GM23338 (cell line): ENCODE results near the gene GPI. TPM values are rescaled to one million over a fixed set of nuclear protein-coding genes. Genes with fewer than 3 reads are reported as not detected.
A peak's percentile ranks its signal among the peaks of the same experiment; 100 is the strongest.

Experiments
- ATAC-seq: fragments of 200-7000 bp; cut with Tn5 transposase; 3 replicates; pipeline ENCODE4 v1.9.1; 2020
- DNase-seq: peaks from one replicate; pipeline ENCODE4 v3.0.0-alpha.2; 2015; ENCODE audit warnings: low spot score
- H2AFZ ChIP-seq: fragments of 200-600 bp; sonication (generic); 2 replicates; pipeline ENCODE4 v1.8.0; 2016; ENCODE audit warnings: antibody characterized with exemption, mild to moderate bottlenecking, moderate library complexity
- H3F3A ChIP-seq: fragments of 200-600 bp; sonication (generic); replicated peaks from 2 replicates; pipeline ENCODE4 v1.8.0; 2017; ENCODE audit warnings: antibody characterized with exemption, mixed run types, low read depth
- H3K27ac ChIP-seq: fragments of 200-600 bp; sonication (generic); 2 replicates; pipeline ENCODE4 v1.6.1; 2016; ENCODE audit warnings: low read depth
- H3K27me3 ChIP-seq: fragments of 200-600 bp; sonication (generic); 2 replicates; pipeline ENCODE4 v1.8.0; 2016; ENCODE audit warnings: mild to moderate bottlenecking, mixed run types, moderate library complexity; ENCODE audit not compliant: insufficient read depth
- H3K36me3 ChIP-seq: fragments of 200-600 bp; sonication (generic); 2 replicates; pipeline ENCODE4 v1.8.0; 2016; ENCODE audit warnings: mild to moderate bottlenecking; ENCODE audit not compliant: insufficient read depth
- H3K4me1 ChIP-seq: fragments of 200-600 bp; sonication (generic); 2 replicates; pipeline ENCODE4 v1.8.0; 2016; ENCODE audit warnings: mild to moderate bottlenecking, moderate library complexity; ENCODE audit not compliant: insufficient read depth
- H3K4me2 ChIP-seq: fragments of 200-600 bp; sonication (generic); 2 replicates; pipeline ENCODE4 v1.7.1; 2017; ENCODE audit warnings: mixed run types
- H3K4me3 ChIP-seq: fragments of 200-600 bp; sonication (generic); 2 replicates; pipeline ENCODE4 v1.6.1; 2016; ENCODE audit warnings: mixed run types
- H3K79me2 ChIP-seq: fragments of 200-600 bp; sonication (generic); replicated peaks from 2 replicates; pipeline ENCODE4 v1.8.0; 2017; ENCODE audit warnings: mild to moderate bottlenecking; ENCODE audit not compliant: insufficient read depth
- H3K9me2 ChIP-seq: fragments of 200-600 bp; sonication (generic); 2 replicates; pipeline ENCODE4 v1.8.0; 2017; ENCODE audit not compliant: insufficient read depth
- H4K20me1 ChIP-seq: fragments of 200-600 bp; sonication (generic); replicated peaks from 2 replicates; pipeline ENCODE4 v1.8.0; 2017; ENCODE audit warnings: mild to moderate bottlenecking; ENCODE audit not compliant: insufficient read depth
- H3K27ac Mint-ChIP-seq: 2 replicates; pipeline ENCODE4 v1.8.0; 2020; ENCODE audit warnings: inconsistent platforms, mild to moderate bottlenecking, moderate library complexity, mixed read lengths
- H3K27me3 Mint-ChIP-seq: 3 replicates; pipeline ENCODE4 v1.8.0; 2022; ENCODE audit warnings: low read depth, mild to moderate bottlenecking, moderate library complexity, mixed read lengths, inconsistent platforms; ENCODE audit not compliant: insufficient read depth, poor library complexity
- H3K36me3 Mint-ChIP-seq: 3 replicates; pipeline ENCODE4 v1.8.0; 2021; ENCODE audit warnings: low read depth, mild to moderate bottlenecking, inconsistent platforms, moderate library complexity, mixed read lengths
- H3K4me1 Mint-ChIP-seq: 3 replicates; pipeline ENCODE4 v1.8.0; 2020; ENCODE audit warnings: mild to moderate bottlenecking, inconsistent platforms, mixed read lengths
- H3K4me3 Mint-ChIP-seq: 3 replicates; pipeline ENCODE4 v1.8.0; 2021; ENCODE audit warnings: moderate library complexity, mild to moderate bottlenecking, inconsistent platforms, mixed read lengths
- H3K9me3 Mint-ChIP-seq: 3 replicates; pipeline ENCODE4 v1.8.0; 2020; ENCODE audit warnings: moderate library complexity, mild to moderate bottlenecking, inconsistent platforms, mixed read lengths
- CREB1 ChIP-seq: fragments of 250-450 bp; sonication (Bioruptor Pico); IDR thresholded peaks from 2 replicates; pipeline ENCODE4 v1.5.0; 2020; ENCODE audit warnings: low read depth, mild to moderate bottlenecking, moderate library complexity
- CTCF ChIP-seq, 2 experiments: fragments of 200-600 bp in 1 of 2; sonication (generic) in 1 of 2; conservative IDR thresholded peaks; 2 replicates each; pipeline versions ENCODE4 v1.5.1 to v1.6.1; 2016 to 2017; ENCODE audit warnings: antibody characterized with exemption in 2 of 2, low read depth in 2 of 2, mild to moderate bottlenecking in 2 of 2, moderate library complexity in 1 of 2
- ETS1 ChIP-seq: IDR thresholded peaks from 2 replicates; pipeline ENCODE4 v1.6.1; 2016; ENCODE audit warnings: antibody characterized with exemption
- EZH2 ChIP-seq: fragments of 200-600 bp; sonication (generic); IDR thresholded peaks from one replicate; pipeline ENCODE4 v1.8.0; 2017; ENCODE audit warnings: antibody characterized with exemption, mild to moderate bottlenecking, low read depth; ENCODE audit not compliant: unreplicated experiment
- EZH2phosphoT487 ChIP-seq: fragments of 200-600 bp; sonication (generic); IDR thresholded peaks from one replicate; pipeline ENCODE4 v1.8.1; 2018; ENCODE audit warnings: antibody characterized with exemption; ENCODE audit not compliant: unreplicated experiment
- JUNB ChIP-seq: IDR thresholded peaks from one replicate; pipeline ENCODE4 v1.6.1; 2016; ENCODE audit warnings: antibody characterized with exemption; ENCODE audit not compliant: unreplicated experiment
- NANOG ChIP-seq: IDR thresholded peaks from 2 replicates; pipeline ENCODE4 v1.6.1; 2016; ENCODE audit warnings: antibody characterized with exemption, borderline replicate concordance
- POLR2AphosphoS5 ChIP-seq: IDR thresholded peaks from 2 replicates; pipeline ENCODE4 v1.6.1; 2016; ENCODE audit warnings: antibody characterized with exemption, low read depth
- REST ChIP-seq: IDR thresholded peaks from one replicate; pipeline ENCODE4 v1.6.1; 2018; ENCODE audit warnings: antibody characterized with exemption; ENCODE audit not compliant: unreplicated experiment
- STAT1 ChIP-seq: IDR thresholded peaks from one replicate; pipeline ENCODE4 v1.6.1; 2016; ENCODE audit warnings: antibody characterized with exemption; ENCODE audit not compliant: unreplicated experiment
- ZNF114 ChIP-seq: fragments of 250-450 bp; sonication (Bioruptor Pico); IDR thresholded peaks from 2 replicates; pipeline ENCODE4 v1.5.0; 2020; ENCODE audit warnings: mild to moderate bottlenecking, moderate library complexity
- ZNF331 ChIP-seq: fragments of 250-450 bp; sonication (Bioruptor Pico); IDR thresholded peaks from 2 replicates; pipeline ENCODE4 v1.5.0; 2020; ENCODE audit warnings: low read depth, mild to moderate bottlenecking, moderate library complexity
- polyA plus RNA-seq: library from polyadenylated mRNA; unstranded; fragments of >200 nt; fragmentation: Nextera tagmentation; extraction: Ambion mirVana; gene quantifications from 2 replicates; pipeline ENCODE4 v1.2.1, GENCODE V29; 2016
- total RNA-seq: library from RNA; depleted of rRNA; stranded (reverse); fragments of >200 nt; shearing (Covaris generic); gene quantifications from 2 replicates; pipeline ENCODE4 v1.2.3, GENCODE V29; 2014
- TF ChIP-seq, protein P1 (sequence below): fragments of 250-450 bp; sonication (Bioruptor Pico); IDR thresholded peaks from 2 replicates; pipeline ENCODE4 v1.5.0; 2020; ENCODE audit warnings: mild to moderate bottlenecking, moderate library complexity

Gene GPI
- total and polyA plus RNA-seq, 2 experiments from 2014 or later, result 136 to 327 TPM

DNA sequence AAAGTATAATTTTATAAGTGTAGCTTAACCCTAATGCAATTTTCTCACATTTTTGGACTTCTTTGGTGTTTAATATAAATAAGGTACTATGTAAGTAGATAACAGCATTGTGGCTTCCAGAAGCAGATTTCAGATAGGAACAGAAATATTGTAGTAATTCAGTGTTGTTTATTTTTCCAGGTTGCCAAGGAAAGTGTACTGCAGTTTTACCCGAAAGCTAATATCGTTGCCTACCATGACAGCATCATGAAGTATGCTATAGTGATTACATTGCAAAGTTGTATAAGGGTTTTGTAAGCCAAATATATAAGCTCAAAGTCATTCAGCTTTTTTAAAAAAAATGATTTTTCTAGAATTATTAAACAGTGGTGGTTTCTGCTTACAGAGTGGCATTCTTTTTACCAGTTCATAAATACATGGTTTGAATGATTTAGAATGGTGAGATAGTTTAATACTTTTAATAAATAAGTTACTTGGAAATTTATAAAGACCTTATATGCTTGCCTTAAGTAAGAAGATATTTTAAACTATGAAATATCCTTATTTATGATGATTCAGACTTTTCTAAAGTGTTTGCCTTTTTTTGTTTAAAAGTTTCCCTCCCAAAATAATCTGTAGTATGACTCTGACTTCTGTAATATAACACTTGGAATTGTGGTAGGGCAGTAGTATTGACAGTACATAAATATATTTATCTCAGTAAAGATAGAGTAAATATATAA, 66.8 kb downstream of the GPI start:
- Histone ChIP-seq H3K27me3 (no peaks in the 10 kb centered on the region), H3K4me1 (peaks cover 18% of the 10 kb centered on the region), H4K20me1 (peaks cover 64% of the 10 kb centered on the region), H3K79me2 (peaks cover 86% of the 10 kb centered on the region), H3K9me2 (no peaks in the 10 kb centered on the region), H3F3A (peaks cover 6% of the 10 kb centered on the region; the same call in 1 of the 2 replicates), H2AFZ (no peak overlapping the region), H3K4me3 (no peak overlapping the region), H3K36me3 (peaks cover 42% of the 10 kb centered on the region), H3K27ac (peak overlapping the region; percentile 56; the same call in 1 of the 2 replicates), H3K4me2 (no peak overlapping the region)
- no peak for DNase-seq
- H3K27ac Mint-ChIP-seq, result no peak overlapping the region
- peaks cover 15% of the 10 kb centered on the region; the same call in 2 of the 3 replicates for H3K4me1 Mint-ChIP-seq
- peaks cover 4% of the 10 kb centered on the region for H3K27me3 Mint-ChIP-seq
- ATAC-seq, result no peak
- peaks cover 64% of the 10 kb centered on the region for H3K36me3 Mint-ChIP-seq
- H3K4me3 Mint-ChIP-seq, result no peak overlapping the region
- no peaks in the 10 kb centered on the region for H3K9me3 Mint-ChIP-seq
- no peak for TF ChIP-seq CTCF (conservative IDR thresholded peaks at IDR 0.05; ENCODE audit: low read depth in 2 of 2)
- TF ChIP-seq JUNB, result no peak
- TF ChIP-seq STAT1, result no peak
- TF ChIP-seq EZH2, result no peak
- no peak for TF ChIP-seq CREB1 (CRISPR knock-in tag)
- TF ChIP-seq ZNF331 (CRISPR knock-in tag), result no peak
- TF ChIP-seq ZNF114 (CRISPR knock-in tag), result no peak
- no peak for TF ChIP-seq EZH2phosphoT487
- no peak for TF ChIP-seq NANOG
- no peak for TF ChIP-seq ETS1
- no peak for TF ChIP-seq POLR2AphosphoS5
- TF ChIP-seq, protein P1, sequence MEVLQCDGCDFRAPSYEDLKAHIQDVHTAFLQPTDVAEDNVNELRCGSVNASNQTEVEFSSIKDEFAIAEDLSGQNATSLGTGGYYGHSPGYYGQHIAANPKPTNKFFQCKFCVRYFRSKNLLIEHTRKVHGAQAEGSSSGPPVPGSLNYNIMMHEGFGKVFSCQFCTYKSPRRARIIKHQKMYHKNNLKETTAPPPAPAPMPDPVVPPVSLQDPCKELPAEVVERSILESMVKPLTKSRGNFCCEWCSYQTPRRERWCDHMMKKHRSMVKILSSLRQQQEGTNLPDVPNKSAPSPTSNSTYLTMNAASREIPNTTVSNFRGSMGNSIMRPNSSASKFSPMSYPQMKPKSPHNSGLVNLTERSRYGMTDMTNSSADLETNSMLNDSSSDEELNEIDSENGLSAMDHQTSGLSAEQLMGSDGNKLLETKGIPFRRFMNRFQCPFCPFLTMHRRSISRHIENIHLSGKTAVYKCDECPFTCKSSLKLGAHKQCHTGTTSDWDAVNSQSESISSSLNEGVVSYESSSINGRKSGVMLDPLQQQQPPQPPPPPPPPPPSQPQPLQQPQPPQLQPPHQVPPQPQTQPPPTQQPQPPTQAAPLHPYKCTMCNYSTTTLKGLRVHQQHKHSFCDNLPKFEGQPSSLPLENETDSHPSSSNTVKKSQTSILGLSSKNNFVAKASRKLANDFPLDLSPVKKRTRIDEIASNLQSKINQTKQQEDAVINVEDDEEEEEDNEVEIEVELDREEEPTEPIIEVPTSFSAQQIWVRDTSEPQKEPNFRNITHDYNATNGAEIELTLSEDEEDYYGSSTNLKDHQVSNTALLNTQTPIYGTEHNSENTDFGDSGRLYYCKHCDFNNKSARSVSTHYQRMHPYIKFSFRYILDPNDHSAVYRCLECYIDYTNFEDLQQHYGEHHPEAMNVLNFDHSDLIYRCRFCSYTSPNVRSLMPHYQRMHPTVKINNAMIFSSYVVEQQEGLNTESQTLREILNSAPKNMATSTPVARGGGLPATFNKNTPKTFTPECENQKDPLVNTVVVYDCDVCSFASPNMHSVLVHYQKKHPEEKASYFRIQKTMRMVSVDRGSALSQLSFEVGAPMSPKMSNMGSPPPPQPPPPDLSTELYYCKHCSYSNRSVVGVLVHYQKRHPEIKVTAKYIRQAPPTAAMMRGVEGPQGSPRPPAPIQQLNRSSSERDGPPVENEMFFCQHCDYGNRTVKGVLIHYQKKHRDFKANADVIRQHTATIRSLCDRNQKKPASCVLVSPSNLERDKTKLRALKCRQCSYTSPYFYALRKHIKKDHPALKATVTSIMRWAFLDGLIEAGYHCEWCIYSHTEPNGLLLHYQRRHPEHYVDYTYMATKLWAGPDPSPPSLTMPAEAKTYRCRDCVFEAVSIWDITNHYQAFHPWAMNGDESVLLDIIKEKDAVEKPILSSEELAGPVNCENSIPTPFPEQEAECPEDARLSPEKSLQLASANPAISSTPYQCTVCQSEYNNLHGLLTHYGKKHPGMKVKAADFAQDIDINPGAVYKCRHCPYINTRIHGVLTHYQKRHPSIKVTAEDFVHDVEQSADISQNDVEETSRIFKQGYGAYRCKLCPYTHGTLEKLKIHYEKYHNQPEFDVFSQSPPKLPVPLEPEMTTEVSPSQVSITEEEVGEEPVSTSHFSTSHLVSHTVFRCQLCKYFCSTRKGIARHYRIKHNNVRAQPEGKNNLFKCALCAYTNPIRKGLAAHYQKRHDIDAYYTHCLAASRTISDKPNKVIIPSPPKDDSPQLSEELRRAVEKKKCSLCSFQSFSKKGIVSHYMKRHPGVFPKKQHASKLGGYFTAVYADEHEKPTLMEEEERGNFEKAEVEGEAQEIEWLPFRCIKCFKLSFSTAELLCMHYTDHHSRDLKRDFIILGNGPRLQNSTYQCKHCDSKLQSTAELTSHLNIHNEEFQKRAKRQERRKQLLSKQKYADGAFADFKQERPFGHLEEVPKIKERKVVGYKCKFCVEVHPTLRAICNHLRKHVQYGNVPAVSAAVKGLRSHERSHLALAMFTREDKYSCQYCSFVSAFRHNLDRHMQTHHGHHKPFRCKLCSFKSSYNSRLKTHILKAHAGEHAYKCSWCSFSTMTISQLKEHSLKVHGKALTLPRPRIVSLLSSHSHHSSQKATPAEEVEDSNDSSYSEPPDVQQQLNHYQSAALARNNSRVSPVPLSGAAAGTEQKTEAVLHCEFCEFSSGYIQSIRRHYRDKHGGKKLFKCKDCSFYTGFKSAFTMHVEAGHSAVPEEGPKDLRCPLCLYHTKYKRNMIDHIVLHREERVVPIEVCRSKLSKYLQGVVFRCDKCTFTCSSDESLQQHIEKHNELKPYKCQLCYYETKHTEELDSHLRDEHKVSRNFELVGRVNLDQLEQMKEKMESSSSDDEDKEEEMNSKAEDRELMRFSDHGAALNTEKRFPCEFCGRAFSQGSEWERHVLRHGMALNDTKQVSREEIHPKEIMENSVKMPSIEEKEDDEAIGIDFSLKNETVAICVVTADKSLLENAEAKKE (CRISPR knock-in tag), result no peak
- no peak for TF ChIP-seq REST
